ENCODE data around the gene PROC. TPM values are rescaled to one million over a fixed set of nuclear protein-coding genes. Genes with fewer than 3 reads are reported as not detected.

The PROC gene
- total RNA-seq, 1 experiment from 2014 or later: 1.1 TPM

DNA sequence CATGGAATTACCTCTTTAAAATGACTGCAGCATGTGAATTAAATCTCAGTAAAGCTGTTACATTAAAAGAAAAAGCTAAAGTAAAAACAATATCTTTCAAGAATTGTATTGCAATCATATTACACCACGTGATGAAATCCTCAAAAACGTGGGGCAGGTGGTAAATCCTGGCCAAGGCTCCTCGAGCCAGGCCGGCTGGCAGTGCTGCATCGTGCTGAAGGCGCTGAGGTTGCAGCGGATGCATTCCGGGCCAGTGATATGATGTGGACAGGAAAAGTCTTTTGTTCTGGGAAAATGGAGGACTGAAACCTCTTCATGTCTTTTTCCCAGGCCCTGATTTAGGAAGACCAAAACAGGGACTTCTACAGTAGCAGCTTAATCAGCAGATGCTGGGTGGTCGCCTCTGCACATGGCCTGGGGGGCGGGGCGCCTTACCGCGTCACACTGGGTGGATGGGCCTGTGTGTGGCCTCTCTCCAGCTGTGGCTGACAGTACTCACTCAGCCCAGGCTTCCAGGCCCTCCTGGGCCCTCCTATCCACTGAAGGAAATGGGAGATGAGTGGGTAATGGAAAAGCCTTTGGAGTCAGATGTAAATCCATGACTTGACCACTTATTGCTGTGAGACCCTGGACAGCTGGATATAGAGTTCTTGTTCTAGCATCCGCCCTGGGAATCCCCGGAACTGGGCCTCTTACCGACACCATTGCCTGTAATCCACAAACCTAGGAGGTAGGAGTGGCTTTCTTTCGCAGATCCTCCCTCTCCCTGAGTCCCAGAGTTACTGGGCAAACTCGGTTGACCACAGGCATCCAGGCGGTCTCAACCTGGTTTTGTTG, 45.1 kb downstream of the PROC start:
- Histone ChIP-seq H3K27me3 (ENCODE audit: control insufficient read depth, insufficient read depth, low read length) (no peaks in the 10 kb centered on the region), H3K27ac (ENCODE audit: low read length) (no peak overlapping the region), H3K4me1 (ENCODE audit: control insufficient read depth, insufficient read depth, low read length) (no peaks in the 10 kb centered on the region), H3K9me3 (ENCODE audit: control insufficient read depth, insufficient read depth, low read depth, low read length) (no peaks in the 10 kb centered on the region), H3K4me3 (ENCODE audit: low read depth in 2 of 2, low read length in 2 of 2) (no peak overlapping the region), H3K36me3 (ENCODE audit: control insufficient read depth, insufficient read depth, low read length) (no peaks in the 10 kb centered on the region)
- BruUV-seq (replicated peaks): no TSS peak
- ChIA-PET CTCF (no interaction called here), POLR2A (no interaction called here)
- ATAC-seq (no peak), DNase-seq (ENCODE audit: low read depth, low spot score) (no peak)
- in situ Hi-C loops (cut with HindIII; ENCODE audit: low pct_unique_long_range_greater_than_20kb, low sequenced_read_pairs) (no loop called here), intact Hi-C loops (cut with micrococcal nuclease; ENCODE audit: unreplicated experiment) (no loop called here)
- TF ChIP-seq, protein P1, sequence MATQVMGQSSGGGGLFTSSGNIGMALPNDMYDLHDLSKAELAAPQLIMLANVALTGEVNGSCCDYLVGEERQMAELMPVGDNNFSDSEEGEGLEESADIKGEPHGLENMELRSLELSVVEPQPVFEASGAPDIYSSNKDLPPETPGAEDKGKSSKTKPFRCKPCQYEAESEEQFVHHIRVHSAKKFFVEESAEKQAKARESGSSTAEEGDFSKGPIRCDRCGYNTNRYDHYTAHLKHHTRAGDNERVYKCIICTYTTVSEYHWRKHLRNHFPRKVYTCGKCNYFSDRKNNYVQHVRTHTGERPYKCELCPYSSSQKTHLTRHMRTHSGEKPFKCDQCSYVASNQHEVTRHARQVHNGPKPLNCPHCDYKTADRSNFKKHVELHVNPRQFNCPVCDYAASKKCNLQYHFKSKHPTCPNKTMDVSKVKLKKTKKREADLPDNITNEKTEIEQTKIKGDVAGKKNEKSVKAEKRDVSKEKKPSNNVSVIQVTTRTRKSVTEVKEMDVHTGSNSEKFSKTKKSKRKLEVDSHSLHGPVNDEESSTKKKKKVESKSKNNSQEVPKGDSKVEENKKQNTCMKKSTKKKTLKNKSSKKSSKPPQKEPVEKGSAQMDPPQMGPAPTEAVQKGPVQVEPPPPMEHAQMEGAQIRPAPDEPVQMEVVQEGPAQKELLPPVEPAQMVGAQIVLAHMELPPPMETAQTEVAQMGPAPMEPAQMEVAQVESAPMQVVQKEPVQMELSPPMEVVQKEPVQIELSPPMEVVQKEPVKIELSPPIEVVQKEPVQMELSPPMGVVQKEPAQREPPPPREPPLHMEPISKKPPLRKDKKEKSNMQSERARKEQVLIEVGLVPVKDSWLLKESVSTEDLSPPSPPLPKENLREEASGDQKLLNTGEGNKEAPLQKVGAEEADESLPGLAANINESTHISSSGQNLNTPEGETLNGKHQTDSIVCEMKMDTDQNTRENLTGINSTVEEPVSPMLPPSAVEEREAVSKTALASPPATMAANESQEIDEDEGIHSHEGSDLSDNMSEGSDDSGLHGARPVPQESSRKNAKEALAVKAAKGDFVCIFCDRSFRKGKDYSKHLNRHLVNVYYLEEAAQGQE (IDR thresholded peaks at IDR 0.05; ENCODE audit: insufficient read depth in 1 of 2, low read depth in 2 of 2, low read length in 1 of 2): no peak
- TF ChIP-seq CTCF (IDR thresholded peaks at IDR 0.05) (no peak), POLR2AphosphoS5 (IDR thresholded peaks at IDR 0.05; ENCODE audit: low read depth, low read length) (no peak), SIN3A (IDR thresholded peaks at IDR 0.05; ENCODE audit: borderline replicate concordance, insufficient read depth, low read depth, low read length) (no peak), TCF7L2 (IDR thresholded peaks at IDR 0.05; ENCODE audit: low read depth, low read length) (no peak)

- Histone ChIP-seq H3K27ac (ENCODE audit: low read length) (no peak overlapping the region), H3K4me3 (ENCODE audit: low read depth in 2 of 2, low read length in 2 of 2) (no peak overlapping the region), H3K4me1 (ENCODE audit: control insufficient read depth, insufficient read depth, low read length) (no peaks in the 10 kb centered on the region), H3K9me3 (ENCODE audit: control insufficient read depth, insufficient read depth, low read depth, low read length) (no peaks in the 10 kb centered on the region), H3K36me3 (ENCODE audit: control insufficient read depth, insufficient read depth, low read length) (no peaks in the 10 kb centered on the region), H3K27me3 (ENCODE audit: control insufficient read depth, insufficient read depth, low read length) (no peaks in the 10 kb centered on the region)
- ATAC-seq: no peak
- TF ChIP-seq POLR2AphosphoS5 (IDR thresholded peaks at IDR 0.05; ENCODE audit: low read depth, low read length) (no peak), SIN3A (IDR thresholded peaks at IDR 0.05; ENCODE audit: borderline replicate concordance, insufficient read depth, low read depth, low read length) (no peak), CTCF (IDR thresholded peaks at IDR 0.05) (no peak), TCF7L2 (IDR thresholded peaks at IDR 0.05; ENCODE audit: low read depth, low read length) (no peak)
- TF ChIP-seq, protein P1 (IDR thresholded peaks at IDR 0.05; ENCODE audit: insufficient read depth in 1 of 2, low read depth in 2 of 2, low read length in 1 of 2): no peak
- no peak for DNase-seq (ENCODE audit: low read depth, low spot score)
- ChIA-PET CTCF (no interaction called here), POLR2A (interaction anchor here (0.6 kb wide), 2 partner anchors 171 to 172 kb away, joined by 3 to 4 read pairs; partner anchors contain the start of gene ERCC3)
- intact Hi-C loops (cut with micrococcal nuclease; ENCODE audit: unreplicated experiment): no loop called here
- in situ Hi-C loops (cut with HindIII; ENCODE audit: low pct_unique_long_range_greater_than_20kb, low sequenced_read_pairs): no loop called here
- no TSS peak for BruUV-seq (replicated peaks)
Observed at GRCh38 chr2:127464470-127465257, 46.4 kb downstream of the PROC start.

Measured in Panc1 (cell line).